SK-N-SH (cell line): ENCODE results near the gene BZW2.

Experiments used
- MXI1 ChIP-seq: IDR thresholded peaks from 2 replicates; pipeline ENCODE4 v1.6.1; 2012; ENCODE audit warnings: mild to moderate bottlenecking, low read depth, low read length, improper control_type of control experiment
- POLR2AphosphoS5 ChIP-seq: IDR thresholded peaks from 2 replicates; pipeline ENCODE4 v1.6.1; 2012; ENCODE audit warnings: low read depth, low read length
- TCF12 ChIP-seq: IDR thresholded peaks from 2 replicates; pipeline ENCODE4 v1.4.0; 2012
- TF ChIP-seq, protein P1 (sequence below): fragments of 200-600 bp; sonication (generic); IDR thresholded peaks from 2 replicates; pipeline ENCODE4 v1.6.1; 2017; ENCODE audit warnings: antibody characterized with exemption, mild to moderate bottlenecking, moderate library complexity

DNA sequence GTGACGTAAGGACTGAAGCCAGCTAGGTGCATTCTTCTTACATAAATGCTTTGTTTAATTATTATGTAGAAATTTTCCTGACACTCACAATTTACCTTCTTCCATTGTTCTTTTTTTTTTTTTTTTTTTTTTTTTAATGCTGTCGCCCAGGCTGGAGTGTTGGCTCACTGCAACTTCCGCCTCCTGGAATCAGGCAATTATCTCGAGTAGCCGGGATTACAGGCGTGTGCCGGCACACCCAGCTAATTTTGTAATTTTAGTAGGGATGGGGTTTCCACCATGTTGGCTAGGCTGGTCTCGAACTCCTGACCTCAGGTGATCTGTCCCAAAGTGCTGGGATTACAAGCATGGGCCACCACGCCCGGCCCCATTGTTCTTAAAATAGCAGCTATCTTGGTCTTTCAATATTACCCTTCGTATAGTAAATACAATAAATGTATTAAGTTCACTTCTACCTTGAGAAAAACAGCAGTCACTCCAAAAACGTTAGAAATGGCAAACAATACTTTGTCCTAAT is 32.1 kb downstream of the BZW2 start:
- TF ChIP-seq TCF12 (no peak), MXI1 (no peak), POLR2AphosphoS5 (no peak)
- TF ChIP-seq, protein P1, sequence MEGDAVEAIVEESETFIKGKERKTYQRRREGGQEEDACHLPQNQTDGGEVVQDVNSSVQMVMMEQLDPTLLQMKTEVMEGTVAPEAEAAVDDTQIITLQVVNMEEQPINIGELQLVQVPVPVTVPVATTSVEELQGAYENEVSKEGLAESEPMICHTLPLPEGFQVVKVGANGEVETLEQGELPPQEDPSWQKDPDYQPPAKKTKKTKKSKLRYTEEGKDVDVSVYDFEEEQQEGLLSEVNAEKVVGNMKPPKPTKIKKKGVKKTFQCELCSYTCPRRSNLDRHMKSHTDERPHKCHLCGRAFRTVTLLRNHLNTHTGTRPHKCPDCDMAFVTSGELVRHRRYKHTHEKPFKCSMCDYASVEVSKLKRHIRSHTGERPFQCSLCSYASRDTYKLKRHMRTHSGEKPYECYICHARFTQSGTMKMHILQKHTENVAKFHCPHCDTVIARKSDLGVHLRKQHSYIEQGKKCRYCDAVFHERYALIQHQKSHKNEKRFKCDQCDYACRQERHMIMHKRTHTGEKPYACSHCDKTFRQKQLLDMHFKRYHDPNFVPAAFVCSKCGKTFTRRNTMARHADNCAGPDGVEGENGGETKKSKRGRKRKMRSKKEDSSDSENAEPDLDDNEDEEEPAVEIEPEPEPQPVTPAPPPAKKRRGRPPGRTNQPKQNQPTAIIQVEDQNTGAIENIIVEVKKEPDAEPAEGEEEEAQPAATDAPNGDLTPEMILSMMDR, result no peak
